Measurements from ENCODE around the gene MYO5C.

Gene MYO5C

DNA sequence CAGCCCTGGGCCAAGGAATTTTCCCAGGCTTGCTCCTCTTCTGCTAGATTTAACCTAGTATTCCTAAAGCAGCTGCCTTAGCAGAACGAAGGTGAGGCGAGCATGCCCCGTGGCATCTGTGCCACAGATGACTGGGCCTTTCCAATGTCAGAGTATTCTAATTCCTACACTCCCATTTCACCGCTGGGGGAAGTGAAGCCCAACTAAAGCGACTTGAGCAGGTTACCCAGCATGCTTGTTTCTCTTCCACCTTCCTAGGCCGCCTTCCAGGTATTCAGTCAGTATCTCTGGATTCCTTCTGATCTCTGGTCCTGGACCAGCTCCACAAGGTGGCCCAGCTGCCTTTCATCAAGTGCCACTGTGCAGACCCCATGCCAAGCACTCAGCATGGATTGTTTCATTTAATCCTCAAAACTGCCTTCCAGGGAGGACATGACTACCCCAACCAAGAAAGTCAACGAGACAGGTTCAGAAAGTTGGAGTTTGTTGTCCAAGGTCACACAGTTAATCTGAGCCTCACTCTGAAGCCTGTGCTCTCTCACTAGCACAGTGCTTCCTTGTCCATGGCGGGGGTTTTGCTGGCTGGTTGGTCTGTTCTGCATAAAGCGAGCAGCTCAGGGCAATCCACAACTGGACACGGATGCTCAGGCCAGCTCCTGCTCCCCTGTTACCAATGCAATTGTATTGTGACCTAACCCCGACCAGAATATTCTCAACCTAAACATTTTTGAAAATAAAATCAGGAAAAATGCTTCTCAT lies 15.1 kb downstream of the MYO5C start:
- in situ Hi-C loops (cut with MboI; ENCODE audit: low sequenced_read_pairs), result no loop called here

DNA sequence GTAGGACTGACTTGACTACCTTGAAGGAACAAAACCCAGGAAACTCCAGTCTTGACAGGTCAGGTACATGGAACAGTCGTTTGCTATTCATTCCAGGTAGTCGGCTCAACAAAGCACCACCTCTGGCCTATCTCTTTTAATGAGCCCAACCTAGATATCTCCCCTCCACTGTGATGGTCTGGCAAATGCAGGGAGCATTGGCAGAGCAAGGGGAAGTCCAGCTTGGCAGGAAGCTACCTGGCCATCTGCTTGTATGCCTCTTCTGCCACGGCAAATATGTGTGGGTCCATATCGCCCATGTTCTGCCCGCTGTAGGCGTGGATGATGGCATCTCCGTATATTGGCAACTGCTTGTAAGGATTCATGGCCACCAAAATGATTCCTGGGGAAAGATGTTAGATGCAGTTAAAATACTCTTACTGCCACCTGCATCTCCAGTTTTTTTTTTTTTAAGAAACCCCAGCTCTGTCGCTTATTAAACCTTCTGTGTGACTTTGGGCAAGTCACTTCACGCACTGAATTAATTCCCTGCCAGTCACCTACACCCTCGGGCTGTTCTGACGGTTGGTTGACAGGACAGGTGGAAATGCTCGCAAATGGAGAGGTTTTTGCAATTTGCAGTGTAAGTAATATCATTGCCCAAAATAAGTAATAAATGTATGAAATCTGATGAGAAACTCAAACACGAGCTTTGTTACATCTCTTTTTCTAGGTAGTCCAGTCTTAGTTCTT lies 16.8 kb downstream of the MYO5C start:
- in situ Hi-C loops (cut with MboI; ENCODE audit: low sequenced_read_pairs), result no loop called here

DNA sequence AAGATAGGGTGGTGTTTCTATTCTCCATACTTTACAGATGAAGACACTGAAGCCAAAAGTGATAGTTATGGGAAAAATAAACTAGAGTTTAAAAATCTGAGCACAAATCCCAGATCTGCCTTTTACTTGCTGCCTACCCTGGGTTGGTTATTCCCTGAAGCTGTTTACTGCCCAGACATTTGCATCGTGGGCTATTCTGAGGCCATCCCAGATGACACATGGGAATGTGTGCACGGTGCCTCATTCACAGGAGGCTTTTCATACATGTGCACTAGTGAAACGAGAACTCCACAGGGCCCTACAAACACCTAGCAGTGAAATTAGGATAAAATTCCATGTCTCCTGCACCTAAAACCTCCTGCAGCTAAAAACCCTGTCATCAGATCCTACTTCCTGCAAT lies 17.5 kb downstream of the MYO5C start:
- in situ Hi-C loops (cut with MboI; ENCODE audit: low sequenced_read_pairs), result no loop called here

DNA sequence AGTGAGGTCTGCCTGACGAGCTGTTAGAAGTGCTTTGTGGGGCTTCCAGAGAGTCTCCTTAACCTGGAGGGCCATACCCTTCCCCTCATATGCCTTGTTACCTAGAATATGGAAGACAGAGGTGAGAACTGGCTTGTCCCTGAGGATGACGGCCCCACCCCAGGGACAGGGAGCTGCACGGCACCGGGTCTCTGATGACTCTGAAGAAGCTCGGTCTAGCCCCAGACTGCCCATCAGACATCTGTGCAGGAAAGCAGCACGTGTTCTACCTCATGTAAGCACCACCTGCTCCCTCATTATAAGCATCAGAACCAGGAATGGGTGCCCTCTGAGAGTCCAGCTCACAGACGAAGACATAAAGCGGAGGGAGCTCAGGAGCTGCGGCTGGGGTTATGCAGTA lies 18.0 kb downstream of the MYO5C start:
- in situ Hi-C loops (cut with MboI; ENCODE audit: low sequenced_read_pairs), result no loop called here

DNA sequence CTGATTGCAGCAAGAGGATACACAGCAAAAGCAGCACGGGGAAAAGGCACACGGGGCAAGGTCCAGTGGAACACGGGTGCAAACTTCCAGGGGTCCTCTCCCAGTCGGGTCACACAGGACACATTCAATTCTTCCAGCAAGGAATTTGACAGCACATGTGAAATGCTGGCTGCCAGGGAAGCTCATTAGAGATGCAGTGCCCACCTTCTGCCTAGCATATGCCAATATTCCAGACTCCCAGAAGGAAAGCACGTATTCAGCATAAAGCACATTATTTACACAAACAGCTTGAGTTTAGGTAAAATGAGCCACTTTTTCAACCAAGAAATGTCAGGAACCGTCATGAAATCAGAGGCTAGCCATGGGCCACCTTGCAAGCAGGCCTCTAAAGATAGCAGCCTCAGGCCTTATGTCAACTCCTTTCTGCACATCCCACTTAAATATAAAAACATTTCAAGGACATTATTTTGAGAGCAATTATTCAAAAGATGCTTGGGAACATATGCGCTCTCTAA lies 19.3 kb downstream of the MYO5C start:
- in situ Hi-C loops (cut with MboI; ENCODE audit: low sequenced_read_pairs), result no loop called here

DNA sequence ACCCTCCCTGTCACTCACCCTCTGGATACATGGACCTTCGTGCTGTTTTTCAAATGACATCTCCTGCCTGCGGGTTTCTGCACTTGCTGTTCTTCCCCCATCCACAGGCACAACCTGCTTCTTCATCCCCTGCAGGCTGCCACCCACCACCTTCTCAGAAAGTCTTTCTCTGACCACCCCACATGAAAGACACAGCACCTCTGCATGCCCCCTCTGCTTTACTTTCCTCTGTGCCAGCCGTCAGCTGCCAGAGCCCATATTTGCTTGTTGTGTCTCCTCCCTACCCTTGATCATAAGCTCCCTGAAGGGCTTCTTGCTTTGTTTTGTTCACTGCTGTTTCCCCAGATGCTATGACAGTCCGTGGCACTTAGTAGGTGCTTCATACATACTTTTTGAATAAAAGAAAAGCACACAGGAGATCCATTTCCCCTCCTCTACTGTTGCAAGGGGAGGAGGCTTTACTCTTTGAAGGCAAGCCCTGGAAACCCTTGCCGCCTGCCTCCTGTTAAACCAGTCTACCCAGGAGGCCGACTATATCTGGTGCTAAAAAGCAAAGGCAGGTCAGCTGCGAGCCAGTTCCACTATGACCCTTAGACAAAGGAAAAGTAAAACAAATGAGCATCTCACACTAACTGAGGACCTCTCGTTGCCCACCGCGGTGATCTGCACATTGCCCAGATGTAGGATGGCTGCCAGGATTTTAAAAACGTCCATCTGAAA lies 31.9 kb downstream of the MYO5C start:
- in situ Hi-C loops (cut with MboI; ENCODE audit: low sequenced_read_pairs), result no loop called here

DNA sequence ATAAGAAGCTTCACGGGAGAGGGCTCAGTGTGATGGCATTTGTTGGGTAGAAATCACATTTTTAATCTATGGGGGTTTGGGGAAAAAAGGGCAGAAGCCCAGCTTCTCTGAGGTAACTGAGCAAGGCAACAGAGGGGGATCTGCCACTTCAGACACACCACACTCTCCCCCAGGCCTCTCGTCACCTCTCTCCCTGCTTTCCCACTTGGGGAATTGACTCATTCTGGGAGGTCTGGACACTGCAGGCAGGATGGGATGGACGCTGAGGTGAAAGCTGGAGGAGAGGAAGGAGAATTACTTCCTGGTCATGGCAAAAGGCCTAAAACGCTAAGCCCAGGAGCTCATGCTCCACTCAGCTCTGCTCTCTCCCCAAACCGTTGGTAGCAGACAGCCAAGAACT lies 33.2 kb downstream of the MYO5C start:
- in situ Hi-C loops (cut with MboI; ENCODE audit: low sequenced_read_pairs), result no loop called here

DNA sequence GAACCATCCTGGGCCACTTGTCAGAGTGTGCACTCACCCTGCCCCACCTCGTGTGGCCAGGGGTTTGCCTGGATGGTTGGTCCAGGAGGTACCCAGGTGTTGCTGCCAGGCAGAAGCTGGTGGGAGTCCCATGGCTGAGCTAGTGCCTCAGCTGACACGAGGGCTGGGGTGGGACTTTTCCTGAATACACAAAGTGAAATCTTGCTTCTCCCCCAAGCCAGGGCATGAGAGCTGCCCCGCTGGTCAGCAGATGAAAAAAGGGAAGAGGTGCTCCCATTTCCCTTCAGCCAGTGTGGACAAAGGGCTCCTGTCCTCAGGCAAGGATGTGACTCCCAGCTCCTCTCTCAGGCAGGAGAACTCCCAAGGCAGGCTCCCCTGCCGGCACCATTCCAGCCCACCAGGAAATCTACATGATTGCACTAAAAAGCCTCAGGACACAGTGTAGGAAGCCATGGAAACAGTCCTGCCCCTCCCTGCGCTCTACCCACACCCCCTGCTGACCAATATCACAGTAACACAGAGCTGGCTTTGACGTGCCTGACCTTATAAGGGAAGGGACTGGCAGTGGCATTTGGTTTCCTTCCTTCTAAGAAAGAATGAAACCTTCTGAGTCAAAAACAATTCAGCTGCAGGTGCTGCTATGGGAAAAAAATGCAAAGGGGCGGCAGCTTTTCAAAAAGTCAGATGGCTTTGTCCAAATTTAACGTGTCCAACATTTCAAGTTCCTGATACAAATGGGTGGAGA lies 33.9 kb downstream of the MYO5C start:
- in situ Hi-C loops (cut with MboI; ENCODE audit: low sequenced_read_pairs), result no loop called here

DNA sequence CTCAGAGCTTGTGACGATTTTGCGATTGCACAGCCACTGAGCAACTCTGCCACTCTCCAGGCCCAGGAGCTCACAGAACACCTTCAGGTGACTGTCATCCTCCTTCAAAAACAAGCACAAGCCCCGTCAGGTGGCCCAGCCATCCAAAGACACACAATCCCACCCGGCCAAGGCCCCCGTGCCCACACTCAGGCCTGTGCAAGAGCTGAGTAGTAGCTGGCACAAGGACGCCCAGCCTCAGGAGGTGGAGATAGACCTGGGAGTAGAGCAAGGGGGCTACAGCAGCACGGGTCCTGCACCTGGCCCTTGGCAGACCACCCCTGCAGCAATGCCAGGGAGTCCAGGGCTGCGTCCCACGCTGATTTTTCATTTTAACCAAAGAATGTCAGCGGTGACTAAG lies 34.6 kb downstream of the MYO5C start:
- in situ Hi-C loops (cut with MboI; ENCODE audit: low sequenced_read_pairs), result no loop called here

DNA sequence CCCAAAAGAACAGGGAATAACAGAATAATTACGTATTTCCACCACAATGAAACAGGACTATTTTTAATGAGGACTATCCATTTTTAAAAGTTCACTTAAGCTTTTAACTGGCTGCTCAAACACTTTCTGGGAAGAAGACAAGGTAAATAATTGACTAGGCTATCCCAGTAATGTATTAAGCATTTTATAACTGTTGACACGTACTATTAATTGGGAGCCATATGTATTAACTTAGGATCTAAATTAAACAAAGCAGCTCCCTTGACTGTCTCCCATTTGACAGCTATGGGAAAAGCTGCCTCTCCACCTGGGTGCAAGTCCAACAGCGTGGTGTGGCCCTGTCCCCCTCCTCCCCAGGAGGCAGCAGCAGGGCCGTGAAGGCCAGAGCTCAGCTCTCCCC lies 36.1 kb downstream of the MYO5C start:
- in situ Hi-C loops (cut with MboI; ENCODE audit: low sequenced_read_pairs), result no loop called here

DNA sequence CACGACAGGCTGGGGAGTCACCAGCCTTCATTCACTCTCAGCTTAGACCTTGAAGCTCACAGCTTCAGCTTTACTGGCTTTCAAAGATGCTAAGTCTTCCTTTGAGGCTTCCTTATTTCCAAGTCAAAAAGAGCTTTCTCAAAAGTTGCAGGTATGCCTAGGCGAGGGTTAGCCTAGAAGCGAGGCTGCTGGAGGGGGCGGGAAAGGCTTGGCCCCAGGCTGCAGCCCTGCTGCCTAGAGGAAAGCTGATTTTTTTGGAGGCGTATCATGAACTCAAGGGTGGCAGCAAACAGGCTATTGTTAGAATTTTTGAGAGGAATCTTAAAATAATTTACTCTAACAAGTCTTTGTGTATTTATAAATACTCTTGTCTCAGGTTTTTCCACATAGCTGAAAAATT lies 37.1 kb downstream of the MYO5C start:
- in situ Hi-C loops (cut with MboI; ENCODE audit: low sequenced_read_pairs), result no loop called here

DNA sequence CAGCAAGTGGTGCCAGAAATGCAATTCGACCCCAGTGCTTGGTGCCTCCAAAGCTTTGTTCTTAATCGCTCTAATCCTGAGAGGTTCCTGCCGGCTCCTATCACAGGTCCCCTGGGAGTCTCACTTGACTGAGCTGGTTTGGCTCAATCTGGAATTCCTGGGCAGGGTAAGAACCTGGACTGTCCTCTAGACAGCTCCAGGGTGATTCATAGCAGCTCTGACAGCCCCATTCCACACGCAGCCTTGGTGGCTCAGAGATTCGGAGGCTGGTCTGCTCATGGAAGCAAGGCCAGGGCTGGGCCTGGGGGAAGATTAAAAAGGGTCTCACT lies 37.9 kb downstream of the MYO5C start:
- in situ Hi-C loops (cut with MboI; ENCODE audit: low sequenced_read_pairs), result no loop called here

DNA sequence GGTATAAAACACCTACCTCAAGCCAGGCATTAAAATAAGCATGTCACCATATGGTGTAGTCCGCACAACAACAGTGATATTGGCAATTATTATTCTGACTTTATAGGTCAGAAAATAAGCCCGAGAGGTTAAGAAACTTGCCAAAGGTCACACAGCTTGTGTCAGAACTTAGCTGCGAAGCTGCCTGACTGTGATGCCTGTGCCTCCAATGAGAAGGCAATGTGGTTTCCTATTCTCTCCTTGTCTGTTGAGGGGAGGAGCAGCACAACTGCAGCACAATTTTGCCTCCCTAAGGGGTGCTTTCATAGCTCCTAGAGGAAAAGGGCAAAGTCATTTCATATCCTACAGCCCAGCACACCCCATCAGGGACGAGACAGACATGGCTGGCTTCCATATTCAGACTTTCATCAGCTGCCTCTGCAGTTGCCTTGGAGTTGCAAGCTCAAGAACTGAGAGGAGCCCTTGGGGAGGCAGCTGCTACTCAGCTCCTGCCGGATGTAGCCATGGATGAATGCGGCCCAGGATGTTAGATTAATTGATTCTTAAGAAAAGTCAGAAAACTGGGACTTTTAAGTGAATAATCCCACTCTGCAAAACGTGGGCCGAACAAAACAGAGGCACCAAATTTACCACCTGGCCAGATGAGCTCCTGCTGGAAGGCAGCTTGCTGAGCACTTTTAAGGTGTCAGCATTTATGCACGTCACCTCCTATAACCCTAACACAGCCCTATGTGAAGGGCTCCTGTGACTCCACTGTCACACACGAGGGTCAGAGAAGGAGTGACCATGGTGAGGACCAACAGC lies 38.5 kb downstream of the MYO5C start:
- in situ Hi-C loops (cut with MboI; ENCODE audit: low sequenced_read_pairs), result no loop called here

DNA sequence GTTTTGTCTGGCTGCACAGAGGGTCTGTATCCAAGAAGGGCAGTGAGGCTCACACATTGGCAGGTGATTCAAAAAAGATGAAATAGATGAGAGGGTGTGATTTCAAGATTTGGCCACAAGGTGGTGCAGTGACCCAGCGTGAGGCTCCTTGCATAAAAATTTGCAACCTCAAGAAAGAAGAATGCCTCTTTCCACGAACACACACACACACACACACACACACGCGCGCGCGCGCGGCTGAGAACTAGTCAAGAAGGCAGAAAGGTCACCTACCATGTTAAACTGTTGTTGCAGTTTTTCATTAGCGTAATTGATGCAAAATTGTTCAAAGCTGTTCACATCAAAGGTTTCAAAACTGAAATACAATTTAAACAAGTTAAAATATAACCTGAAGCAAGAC lies 39.2 kb downstream of the MYO5C start:
- in situ Hi-C loops (cut with MboI; ENCODE audit: low sequenced_read_pairs), result no loop called here

DNA sequence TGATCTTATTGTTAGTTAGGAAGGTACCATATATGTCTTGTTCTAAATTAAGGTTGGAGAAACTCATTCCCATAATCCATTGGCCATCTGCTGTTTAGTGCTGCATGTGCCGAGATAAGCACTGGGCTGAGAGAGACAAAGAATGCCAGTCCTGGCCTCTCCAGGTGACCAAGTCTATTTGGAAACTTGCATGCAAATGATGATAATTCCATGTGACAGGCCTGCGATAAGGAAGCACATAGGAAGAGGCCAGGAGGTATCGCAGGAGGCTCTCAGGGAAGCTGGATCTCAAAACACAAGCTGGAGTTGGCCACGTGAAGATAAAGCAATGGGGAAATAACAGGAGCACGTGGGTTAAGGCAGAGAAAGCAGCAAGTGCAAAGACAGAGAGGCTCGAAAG lies 39.7 kb downstream of the MYO5C start:
- in situ Hi-C loops (cut with MboI; ENCODE audit: low sequenced_read_pairs), result no loop called here

DNA sequence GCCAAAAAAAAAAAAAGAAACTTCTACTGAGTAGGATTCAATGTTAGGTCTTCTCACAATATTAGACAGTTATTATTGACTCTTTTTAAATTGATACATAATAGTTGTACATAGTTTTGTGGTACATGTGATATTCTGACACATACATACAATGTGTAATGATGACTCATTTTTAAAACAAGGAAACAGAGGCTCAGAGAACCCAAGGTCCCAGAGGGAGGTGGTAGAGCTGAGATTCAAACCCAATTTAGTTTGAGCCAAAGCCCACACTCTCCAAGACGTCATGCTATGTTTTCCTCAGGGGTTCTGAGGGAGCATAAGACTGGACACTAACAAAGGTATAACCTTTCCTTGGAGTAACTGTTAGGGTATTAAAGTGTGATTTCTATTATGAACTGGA lies 40.6 kb downstream of the MYO5C start:
- in situ Hi-C loops (cut with MboI; ENCODE audit: low sequenced_read_pairs), result no loop called here

DNA sequence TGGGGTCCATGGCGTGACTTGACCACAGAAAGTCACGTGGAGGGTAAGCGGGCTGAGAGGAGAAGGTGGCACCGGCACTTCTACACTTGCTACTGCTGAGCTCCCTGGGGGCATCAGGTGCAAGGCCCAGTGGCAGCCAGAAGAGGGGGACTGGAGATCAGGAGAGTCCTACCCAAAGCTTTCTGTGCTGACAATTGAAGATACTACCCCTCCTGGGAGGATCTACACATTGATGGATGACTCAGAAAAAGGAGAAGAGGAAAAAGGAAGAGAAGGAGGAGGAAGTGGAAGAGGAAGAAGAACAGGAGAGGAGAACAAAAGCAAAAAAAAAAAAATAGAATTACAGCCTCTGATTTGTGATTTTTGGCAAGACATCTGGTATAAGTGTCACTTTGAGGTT lies 41.2 kb downstream of the MYO5C start:
- in situ Hi-C loops (cut with MboI; ENCODE audit: low sequenced_read_pairs), result no loop called here

DNA sequence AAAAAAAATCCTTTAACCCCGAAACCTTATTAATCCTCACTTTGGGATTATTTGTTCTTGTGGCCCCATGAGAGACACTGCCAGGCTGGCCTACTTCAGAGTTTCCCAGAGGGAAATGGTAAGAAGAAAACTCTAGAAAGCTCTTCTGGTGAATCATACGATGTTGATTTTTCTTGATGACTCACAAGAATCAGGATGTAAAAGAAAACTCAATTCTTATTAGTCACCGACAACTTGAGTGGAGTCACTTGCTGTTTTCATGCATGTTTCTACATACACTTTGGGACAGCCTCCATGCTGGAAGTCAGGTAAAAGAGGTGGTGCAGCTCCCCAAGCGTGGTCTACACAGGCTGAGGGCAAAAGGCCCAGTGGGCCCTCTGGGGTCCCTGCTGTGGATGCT lies 42.8 kb downstream of the MYO5C start:
- in situ Hi-C loops (cut with MboI; ENCODE audit: low sequenced_read_pairs), result no loop called here

DNA sequence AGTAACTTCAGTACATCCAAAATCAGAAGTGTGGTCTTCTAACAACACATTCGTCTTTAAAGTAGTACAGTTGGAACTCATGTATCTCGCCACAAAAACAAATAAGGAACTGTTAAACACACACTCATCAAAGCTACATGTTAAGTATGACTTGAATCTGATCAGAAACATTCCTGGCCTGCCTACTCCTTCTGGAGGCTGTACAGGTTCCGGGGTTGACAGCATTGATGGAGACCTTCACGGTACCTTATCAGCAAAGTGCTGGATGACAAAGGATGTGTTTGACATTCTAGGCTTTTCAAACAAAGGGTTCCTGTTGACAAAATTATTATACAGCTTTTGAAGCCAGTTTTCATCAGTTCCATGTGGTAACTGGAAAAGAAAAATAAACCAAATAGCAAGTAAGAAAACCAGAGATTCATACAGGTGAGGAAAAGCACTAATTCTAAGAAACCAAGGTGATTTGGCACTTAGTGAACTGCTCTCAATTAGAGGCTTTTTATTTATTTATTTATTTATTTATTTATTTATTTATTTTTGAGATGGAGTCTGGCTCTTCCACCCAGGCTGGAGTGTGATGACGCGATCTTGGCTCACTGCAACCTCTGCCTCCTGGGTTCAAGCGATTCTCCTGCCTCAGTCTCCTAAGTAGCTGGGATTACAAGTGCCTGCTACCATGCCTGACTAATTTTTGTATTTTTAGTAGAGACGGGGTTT lies 44.3 kb downstream of the MYO5C start:
- in situ Hi-C loops (cut with MboI; ENCODE audit: low sequenced_read_pairs), result no loop called here

DNA sequence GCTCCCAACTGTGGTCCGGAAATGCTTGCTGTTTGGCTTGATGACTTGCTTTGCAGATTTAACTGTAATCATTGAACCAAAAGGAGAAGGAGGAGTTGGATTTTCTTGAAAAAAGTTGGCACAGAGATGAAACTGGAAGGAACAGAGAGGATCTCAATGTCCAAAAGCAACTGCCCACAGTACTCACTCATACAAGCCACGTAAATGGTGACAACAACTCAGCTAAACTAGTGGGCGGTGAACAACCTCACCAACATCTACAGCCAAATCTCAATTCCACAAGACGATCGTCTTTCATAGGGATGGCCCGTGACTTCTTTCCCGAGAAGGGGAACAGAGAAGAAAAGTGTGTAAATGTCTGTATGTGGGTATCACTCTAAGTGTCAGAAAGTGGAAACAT lies 48.1 kb downstream of the MYO5C start:
- in situ Hi-C loops (cut with MboI; ENCODE audit: low sequenced_read_pairs), result no loop called here

Data from HL-60/S4 treated with phorbol 12-myristate 13-acetate at 8.2 ng/mL for 4 days and 3 days (cell line).